H9 (cell line): ENCODE results near the gene C3. TPM values are rescaled to one million over a fixed set of nuclear protein-coding genes. Genes with fewer than 3 reads are reported as not detected.
A peak's percentile ranks its signal among the peaks of the same experiment; 100 is the strongest.

Experiments used
- DNase-seq: peaks from one replicate; pipeline ENCODE4 v3.0.0-alpha.2; 2017
- H2AFZ ChIP-seq: one replicate; pipeline ENCODE4 v1.6.1; 2013; ENCODE audit warnings: mild to moderate bottlenecking, low read length, control low read depth, moderate library complexity
- H2AK5ac ChIP-seq: 2 replicates; pipeline ENCODE4 v1.6.1; 2013; ENCODE audit warnings: low read length, control low read depth, mixed read lengths; ENCODE audit not compliant: insufficient read length
- H2BK120ac ChIP-seq: one replicate; pipeline ENCODE4 v1.6.1; 2013; ENCODE audit warnings: low read depth, mild to moderate bottlenecking, low read length, control low read depth, inconsistent platforms; ENCODE audit not compliant: poor library complexity, severe bottlenecking
- H2BK12ac ChIP-seq: 2 replicates; pipeline ENCODE4 v1.6.1; 2013; ENCODE audit warnings: low read length, control low read depth, mixed read lengths, low read depth; ENCODE audit not compliant: insufficient read length
- H2BK15ac ChIP-seq: 2 replicates; pipeline ENCODE4 v1.6.1; 2013; ENCODE audit warnings: low read depth, low read length, control low read depth
- H2BK20ac ChIP-seq: one replicate; pipeline ENCODE4 v1.6.1; 2013; ENCODE audit warnings: low read depth, mild to moderate bottlenecking, low read length, control low read depth, inconsistent platforms; ENCODE audit not compliant: poor library complexity, severe bottlenecking
- H2BK5ac ChIP-seq: 2 replicates; pipeline ENCODE4 v1.6.1; 2013; ENCODE audit warnings: low read length, control low read depth, mixed read lengths; ENCODE audit not compliant: insufficient read length
- H3K14ac ChIP-seq: 2 replicates; pipeline ENCODE4 v1.6.1; 2013; ENCODE audit warnings: low read length, control low read depth; ENCODE audit not compliant: insufficient read depth
- H3K18ac ChIP-seq: 2 replicates; pipeline ENCODE4 v1.6.1; 2013; ENCODE audit warnings: low read depth, mild to moderate bottlenecking, mixed read lengths, low read length, control low read depth; ENCODE audit not compliant: insufficient read length
- H3K23ac ChIP-seq: 2 replicates; pipeline ENCODE4 v1.6.1; 2013; ENCODE audit warnings: low read length, control low read depth, mixed read lengths, low read depth; ENCODE audit not compliant: insufficient read length
- H3K23me2 ChIP-seq: 2 replicates; pipeline ENCODE4 v1.6.1; 2013; ENCODE audit warnings: low read depth, mild to moderate bottlenecking, mixed read lengths, low read length, control low read depth; ENCODE audit not compliant: insufficient read length, poor library complexity, severe bottlenecking
- H3K27ac ChIP-seq: 2 replicates; pipeline ENCODE4 v1.5.1; 2013; ENCODE audit warnings: low read length, control low read depth, mixed read lengths, low read depth; ENCODE audit not compliant: insufficient read length
- H3K27me3 ChIP-seq: 2 replicates; pipeline ENCODE4 v1.6.1; 2013; ENCODE audit warnings: low read length, control low read depth, inconsistent platforms; ENCODE audit not compliant: insufficient read depth
- H3K4ac ChIP-seq: 2 replicates; pipeline ENCODE4 v1.6.1; 2013; ENCODE audit warnings: low read depth, mild to moderate bottlenecking, control low read depth, inconsistent platforms, low read length, moderate library complexity
- H3K4me1 ChIP-seq: 2 replicates; pipeline ENCODE4 v1.6.1; 2013; ENCODE audit warnings: low read length, control low read depth, inconsistent platforms; ENCODE audit not compliant: insufficient read depth
- H3K4me2 ChIP-seq: 2 replicates; pipeline ENCODE4 v1.6.1; 2013; ENCODE audit warnings: low read length, control low read depth, mixed read lengths; ENCODE audit not compliant: insufficient read length, insufficient read depth
- H3K56ac ChIP-seq: 2 replicates; pipeline ENCODE4 v1.6.1; 2013; ENCODE audit warnings: low read depth, mild to moderate bottlenecking, mixed read lengths, low read length, control low read depth; ENCODE audit not compliant: insufficient read length
- H3K79me1 ChIP-seq: 2 replicates; pipeline ENCODE4 v1.6.1; 2013; ENCODE audit warnings: low read depth, mild to moderate bottlenecking, moderate library complexity, low read length, control low read depth, inconsistent platforms; ENCODE audit not compliant: insufficient read depth, poor library complexity, severe bottlenecking
- H3K79me2 ChIP-seq: 2 replicates; pipeline ENCODE4 v1.6.1; 2013; ENCODE audit warnings: low read length, control low read depth, inconsistent platforms; ENCODE audit not compliant: insufficient read depth
- H3K9ac ChIP-seq: 2 replicates; pipeline ENCODE4 v1.6.1; 2013; ENCODE audit warnings: low read length, control low read depth, mixed read lengths; ENCODE audit not compliant: insufficient read length; ENCODE audit errors: extremely low read depth
- H3K9me3 ChIP-seq: one replicate; pipeline ENCODE4 v1.6.1; 2013; ENCODE audit warnings: low read depth, low read length, inconsistent platforms; ENCODE audit not compliant: control insufficient read depth
- H3T11ph ChIP-seq: one replicate; pipeline ENCODE4 v1.6.1; 2013; ENCODE audit warnings: mild to moderate bottlenecking, low read length, control low read depth, inconsistent platforms
- H4K20me1 ChIP-seq: one replicate; pipeline ENCODE4 v1.6.1; 2013; ENCODE audit not compliant: control insufficient read depth, insufficient read length, insufficient read depth
- H4K5ac ChIP-seq: 2 replicates; pipeline ENCODE4 v1.6.1; 2013; ENCODE audit warnings: low read depth, mild to moderate bottlenecking, mixed read lengths, low read length, control low read depth; ENCODE audit not compliant: insufficient read length
- H4K8ac ChIP-seq: replicated peaks from 2 replicates; pipeline ENCODE4 v1.6.1; 2013; ENCODE audit warnings: low read length, control low read depth, mixed read lengths, low read depth; ENCODE audit not compliant: insufficient read length
- H4K91ac ChIP-seq: 2 replicates; pipeline ENCODE4 v1.6.1; 2013; ENCODE audit warnings: low read depth, mild to moderate bottlenecking, moderate library complexity, mixed read lengths, low read length, control low read depth; ENCODE audit not compliant: insufficient read length
- H3K27ac Mint-ChIP-seq, 3 experiments: 2 replicates in 2 of 3; 3 replicates in 1 of 3; pipeline ENCODE4 v1.8.0; 2020 to 2021; ENCODE audit warnings: mixed read lengths in 3 of 3, mild to moderate bottlenecking in 1 of 3, moderate library complexity in 1 of 3
- H3K27me3 Mint-ChIP-seq: 2 replicates; pipeline ENCODE4 v1.8.0; 2021; ENCODE audit warnings: low read depth, mild to moderate bottlenecking, moderate library complexity, mixed read lengths
- H3K36me3 Mint-ChIP-seq, 3 experiments: 2 replicates in 2 of 3; 3 replicates in 1 of 3; pipeline ENCODE4 v1.8.0; 2020 to 2021; ENCODE audit warnings: low read depth in 3 of 3, mixed read lengths in 3 of 3; ENCODE audit not compliant: insufficient read depth in 1 of 3
- H3K4me1 Mint-ChIP-seq, 2 experiments: 2 replicates each; pipeline ENCODE4 v1.8.0; 2020; ENCODE audit warnings: mixed read lengths in 2 of 2
- H3K4me3 Mint-ChIP-seq, 2 experiments: 2 replicates in 1 of 2; 3 replicates in 1 of 2; pipeline ENCODE4 v1.8.0; 2020 to 2021; ENCODE audit warnings: mild to moderate bottlenecking in 2 of 2, mixed read lengths in 2 of 2, moderate library complexity in 1 of 2
- H3K9me3 Mint-ChIP-seq, 2 experiments: 2 replicates in 1 of 2; 3 replicates in 1 of 2; pipeline ENCODE4 v1.8.0; 2020; ENCODE audit warnings: mild to moderate bottlenecking in 2 of 2, mixed read lengths in 2 of 2, moderate library complexity in 1 of 2
- WGBS: extraction: QIAGEN DNeasy Blood & Tissue Kit; methylation state at CpG from one replicate; pipeline ENCODE4 v1.1.7; 2013; ENCODE audit warnings: missing lambda C conversion rate, low lambda C conversion rate, mixed read lengths; ENCODE audit not compliant: insufficient read length; ENCODE audit errors: extremely low coverage; 5-methylcytosine and 5-hydroxymethylcytosine counted together
- total RNA-seq: library from RNA; stranded (reverse); gene quantifications from 2 replicates; pipeline ENCODE4 v1.2.1, GENCODE V29; 2021
- TF ChIP-seq, protein P1 (sequence below): fragments of 200-600 bp; sonication (generic); conservative IDR thresholded peaks from 3 replicates; pipeline ENCODE4 v1.8.0; 2021; ENCODE audit warnings: antibody characterized with exemption, mild to moderate bottlenecking

Gene C3
- total RNA-seq, 1 experiment from 2014 or later = 5.9 TPM

DNA sequence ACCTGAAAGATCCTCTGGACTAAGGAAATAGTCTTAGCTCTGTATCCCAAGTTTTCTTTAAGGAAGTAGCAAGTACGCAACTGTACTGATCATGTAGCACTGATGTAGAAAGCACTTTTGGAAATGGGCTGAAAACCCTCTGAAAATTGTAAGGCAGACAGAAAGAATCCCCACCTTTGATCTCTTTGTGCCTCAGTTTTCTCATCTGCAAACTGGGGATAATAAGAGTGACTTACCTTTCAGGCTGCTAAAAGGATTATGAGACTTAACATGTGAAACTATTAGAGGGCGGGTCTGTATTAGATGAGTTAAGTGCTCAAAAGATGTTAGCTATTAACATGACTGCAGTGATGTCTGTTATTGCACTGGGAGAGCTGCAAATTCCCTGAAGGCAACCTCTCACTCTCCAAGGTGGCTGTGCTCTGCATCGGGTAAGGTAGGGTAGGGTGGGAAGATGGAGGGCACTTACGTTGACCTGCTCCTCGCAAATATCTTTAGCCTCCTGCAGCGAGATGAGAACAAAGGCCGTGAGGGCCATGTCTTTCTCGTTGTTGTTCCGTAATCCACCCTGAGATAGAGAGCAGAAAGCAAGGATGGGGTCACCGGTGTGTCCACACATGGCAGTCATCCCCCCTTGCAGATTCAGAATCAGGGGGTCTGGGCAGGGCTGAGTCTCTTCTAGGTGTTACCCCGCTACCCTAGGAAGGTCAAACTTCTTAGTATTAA lies 30.1 kb downstream of the C3 start:
- Mint-ChIP-seq H3K4me1 (peaks cover 3% of the 10 kb centered on the region in 2 experiments; a peak in 1 of 4 replicates), H3K27me3 (no peaks in the 10 kb centered on the region; the same call in none of the 2 replicates), H3K36me3 (peaks cover 0 to 9% (median 0%) of the 10 kb centered on the region in 3 experiments; a peak in 5 of 7 replicates), H3K27ac (no peak overlapping the region; a peak in 1 of 7 replicates), H3K4me3 (no peak overlapping the region), H3K9me3 (peaks cover 2 to 65% of the 10 kb centered on the region in 2 experiments; a peak in 4 of 5 replicates)
- Histone ChIP-seq H4K5ac (no peak overlapping the region), H3K4me2 (no peak overlapping the region), H2BK15ac (no peak overlapping the region), H3K9me3 (no peaks in the 10 kb centered on the region), H4K8ac (no peak overlapping the region), H3K4ac (no peak overlapping the region), H3K14ac (no peak overlapping the region), H3K79me2 (no peaks in the 10 kb centered on the region), H3K23me2 (no peaks in the 10 kb centered on the region), H3K18ac (no peak overlapping the region), H2AK5ac (no peak overlapping the region), H2BK20ac (no peak overlapping the region), H3K27me3 (no peaks in the 10 kb centered on the region; the same call in 1 of the 2 replicates), H3K56ac (peak overlapping the region; percentile 58), H3K4me1 (no peaks in the 10 kb centered on the region), H3K23ac (no peak overlapping the region), H2BK5ac (no peak overlapping the region), H3T11ph (no peak overlapping the region), H2BK12ac (no peak overlapping the region), H3K9ac (no peak overlapping the region), H4K20me1 (no peaks in the 10 kb centered on the region), H3K79me1 (no peaks in the 10 kb centered on the region), H2AFZ (no peak overlapping the region), H4K91ac (no peak overlapping the region), H2BK120ac (peak overlapping the region; percentile 80), H3K27ac (no peak overlapping the region)
- DNase-seq = no peak
- TF ChIP-seq, protein P1, sequence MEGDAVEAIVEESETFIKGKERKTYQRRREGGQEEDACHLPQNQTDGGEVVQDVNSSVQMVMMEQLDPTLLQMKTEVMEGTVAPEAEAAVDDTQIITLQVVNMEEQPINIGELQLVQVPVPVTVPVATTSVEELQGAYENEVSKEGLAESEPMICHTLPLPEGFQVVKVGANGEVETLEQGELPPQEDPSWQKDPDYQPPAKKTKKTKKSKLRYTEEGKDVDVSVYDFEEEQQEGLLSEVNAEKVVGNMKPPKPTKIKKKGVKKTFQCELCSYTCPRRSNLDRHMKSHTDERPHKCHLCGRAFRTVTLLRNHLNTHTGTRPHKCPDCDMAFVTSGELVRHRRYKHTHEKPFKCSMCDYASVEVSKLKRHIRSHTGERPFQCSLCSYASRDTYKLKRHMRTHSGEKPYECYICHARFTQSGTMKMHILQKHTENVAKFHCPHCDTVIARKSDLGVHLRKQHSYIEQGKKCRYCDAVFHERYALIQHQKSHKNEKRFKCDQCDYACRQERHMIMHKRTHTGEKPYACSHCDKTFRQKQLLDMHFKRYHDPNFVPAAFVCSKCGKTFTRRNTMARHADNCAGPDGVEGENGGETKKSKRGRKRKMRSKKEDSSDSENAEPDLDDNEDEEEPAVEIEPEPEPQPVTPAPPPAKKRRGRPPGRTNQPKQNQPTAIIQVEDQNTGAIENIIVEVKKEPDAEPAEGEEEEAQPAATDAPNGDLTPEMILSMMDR = no peak
- WGBS = no CpG with 5 or more reads among the region's 11 CpGs
